Measurements from ENCODE around the gene IGF2.

- TF ChIP-seq CTCF (IDR thresholded peaks at IDR 0.05) (no peak), POLR2A (IDR thresholded peaks at IDR 0.05) (no peak)
Observed at GRCh38 chr11:2094354-2095197, 44.6 kb downstream of the IGF2 start.

Data from esophagus squamous epithelium (tissue), 4 donors.